Retinal pigment epithelial cell (primary cell): ENCODE results near the gene PCNX2.
A peak's percentile ranks its signal among the peaks of the same experiment; 100 is the strongest.

Experiments
- DNase-seq: peaks from one replicate; pipeline ENCODE4 v3.0.0-alpha.2; 2010; ENCODE audit warnings: low read depth
- H3K4me3 ChIP-seq: 2 replicates; pipeline ENCODE4 v1.5.1; 2011; ENCODE audit warnings: mild to moderate bottlenecking, low read length, control low read depth, moderate library complexity
- CTCF ChIP-seq: conservative IDR thresholded peaks from 2 replicates; pipeline ENCODE4 v1.5.1; 2011; ENCODE audit warnings: low read depth, low read length, control low read depth, inconsistent platforms

The PCNX2 gene

GRCh38 chr1:233122779-233123178, 172.7 kb downstream of the PCNX2 start:
- H3K4me3 ChIP-seq = no peak overlapping the region
- no peak for DNase-seq
- TF ChIP-seq CTCF = no peak

DNA sequence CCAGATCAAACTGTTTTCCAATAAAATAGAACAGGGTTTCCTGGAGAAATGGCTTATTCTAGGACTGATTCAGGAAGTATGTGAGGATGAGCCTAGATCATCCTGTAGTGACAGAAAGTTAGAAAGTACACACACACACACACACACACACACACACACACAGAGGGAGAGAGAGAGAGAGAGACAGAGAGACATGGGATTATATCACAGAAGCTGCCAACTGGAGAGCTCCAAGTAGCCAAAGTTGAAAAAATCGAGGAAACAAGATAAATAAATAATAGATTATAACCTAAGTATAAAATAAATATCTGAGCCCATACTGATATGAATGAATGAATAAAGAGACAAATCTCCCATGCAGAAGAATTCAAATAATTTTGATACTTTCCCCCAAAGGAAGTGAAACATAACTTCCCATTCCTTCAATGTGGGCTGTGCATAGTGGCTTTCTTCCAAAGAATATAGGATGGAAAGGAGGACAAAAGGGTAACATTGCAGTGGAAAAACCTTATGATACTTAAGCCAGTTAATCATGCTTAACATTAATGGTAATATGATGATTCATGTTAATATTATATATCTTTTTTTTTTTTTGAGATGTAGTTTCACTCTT, 173.5 kb downstream of the PCNX2 start:
- DNase-seq = no peak
- TF ChIP-seq CTCF = no peak
- no peak overlapping the region for H3K4me3 ChIP-seq

GRCh38 chr1:233114860-233115259, 180.7 kb downstream of the PCNX2 start:
- TF ChIP-seq CTCF = no peak
- DNase-seq = no peak

DNA sequence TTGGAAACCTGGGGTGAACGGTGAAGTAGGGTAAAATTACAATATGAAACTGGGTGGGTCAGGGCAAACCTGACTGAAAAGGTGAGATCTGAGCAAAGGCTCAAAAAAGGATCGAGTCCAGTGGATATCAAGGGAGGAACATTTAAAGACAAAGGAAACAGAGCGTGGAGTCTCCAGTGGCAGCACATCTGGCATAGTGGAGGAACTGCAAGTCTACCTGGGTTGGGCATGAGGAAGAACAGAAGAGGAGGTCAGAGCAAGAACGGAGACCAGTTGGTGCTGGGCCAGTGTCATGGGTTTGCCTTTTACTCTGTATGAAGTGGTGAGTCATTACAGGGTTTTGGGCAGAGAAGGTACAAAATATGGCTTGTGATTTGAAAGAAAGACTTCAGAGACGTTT, 181.4 kb downstream of the PCNX2 start:
- TF ChIP-seq CTCF = no peak
- peak; percentile 53 for DNase-seq
- H3K4me3 ChIP-seq = no peak overlapping the region

More at GRCh38 chr1:233114860-233115259, 180.7 kb downstream of the PCNX2 start:
- no peak overlapping the region for H3K4me3 ChIP-seq

- TF ChIP-seq CTCF = no peak
- peak; percentile 91 for DNase-seq
Observed at GRCh38 chr1:233113009-233113879, 182.3 kb downstream of the PCNX2 start.

DNA sequence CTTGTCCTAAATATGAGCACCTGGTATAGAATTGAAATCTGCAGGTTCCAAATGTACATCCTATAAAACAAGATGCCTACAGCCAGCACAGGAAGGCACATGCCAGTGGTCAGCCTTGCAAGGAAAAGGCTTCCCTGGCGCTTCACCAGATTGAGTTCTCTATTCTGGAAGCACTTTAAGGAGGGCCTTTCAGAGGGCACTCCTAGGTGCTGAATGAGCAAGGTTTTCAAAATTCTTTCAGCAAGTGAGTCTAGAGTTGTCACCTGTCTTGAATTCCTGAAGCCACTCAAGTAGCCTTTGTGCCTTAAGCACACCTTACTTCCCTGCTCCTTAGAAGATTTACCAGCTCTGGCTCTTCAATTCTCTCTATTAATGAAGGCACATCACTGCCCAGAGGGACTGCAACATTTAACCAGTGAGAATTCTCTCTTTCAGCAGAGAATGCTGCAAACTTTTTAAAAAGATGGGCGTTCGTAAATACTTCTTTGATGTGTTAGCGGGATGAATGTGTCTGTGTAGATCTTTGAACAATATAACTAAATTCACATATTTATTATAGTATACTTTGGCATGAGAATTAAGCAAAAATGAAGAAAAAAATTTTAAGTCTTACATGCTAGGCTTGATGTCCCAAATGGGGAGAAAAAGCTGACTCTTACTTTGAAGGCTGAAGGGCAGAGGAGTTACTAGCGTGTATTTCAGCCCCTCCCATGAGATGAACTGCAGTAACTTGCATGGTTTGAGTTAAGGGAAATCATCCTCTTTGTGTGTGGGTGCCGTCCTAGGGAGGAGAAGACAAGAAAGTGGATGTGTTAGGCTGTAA, 183.1 kb downstream of the PCNX2 start:
- no peak for TF ChIP-seq CTCF
- no peak for DNase-seq
- H3K4me3 ChIP-seq = no peak overlapping the region

More at GRCh38 chr1:233113009-233113879, 182.3 kb downstream of the PCNX2 start:
- peak overlapping the region; percentile 25 for H3K4me3 ChIP-seq
